Ovary (tissue), 9 donors: ENCODE measurements around the gene KNDC1. TPM values are rescaled to one million over a fixed set of nuclear protein-coding genes. Genes with fewer than 3 reads are reported as not detected.

Experiments used
- DNase-seq, 5 donors: peaks; one replicate each; pipeline ENCODE4 v3.0.0-alpha.2; 2019 to 2020
- H3K27ac ChIP-seq, 2 donors: fragments of 200-600 bp; one replicate each; pipeline versions ENCODE4 v1.5.1 to v1.8.0; 2019 to 2022
- H3K27me3 ChIP-seq: fragments of 200-600 bp; one replicate; pipeline ENCODE4 v1.8.0; 2022
- H3K36me3 ChIP-seq: fragments of 200-600 bp; sonication (generic); one replicate; pipeline ENCODE4 v1.5.1; 2019
- H3K4me1 ChIP-seq: one replicate; pipeline ENCODE4 v1.8.1; 2013; ENCODE audit warnings: mild to moderate bottlenecking, moderate library complexity; ENCODE audit not compliant: insufficient read depth
- H3K4me3 ChIP-seq: fragments of 200-600 bp; sonication (generic); one replicate; pipeline ENCODE4 v1.5.1; 2017
- H3K9me3 ChIP-seq, 2 donors: fragments of 200-600 bp in 1 of 2; sonication (generic) in 1 of 2; one replicate each; pipeline versions ENCODE4 v1.5.1 to v1.8.1; 2013 to 2019; ENCODE audit warnings: mild to moderate bottlenecking in 1 of 2, moderate library complexity in 1 of 2
- CTCF ChIP-seq, 3 donors: fragments of 450-650 bp in 2 of 3; fragments of 200-600 bp in 1 of 3; IDR thresholded peaks; one replicate each; pipeline versions ENCODE4 v1.5.1 to v1.8.0; 2016 to 2022; ENCODE audit warnings: antibody characterized with exemption in 3 of 3, mild to moderate bottlenecking in 1 of 3
- EP300 ChIP-seq: sonication (generic); formaldehyde crosslinking; IDR thresholded peaks from one replicate; pipeline ENCODE4 v1.6.1; 2017; ENCODE audit warnings: antibody characterized with exemption
- POLR2A ChIP-seq: fragments of 450-650 bp; IDR thresholded peaks from one replicate; pipeline ENCODE4 v1.6.1; 2017; ENCODE audit warnings: antibody characterized with exemption, mild to moderate bottlenecking, moderate library complexity
- WGBS, 3 donors: extraction: QIAGEN DNeasy Blood & Tissue Kit in 1 of 3; methylation state at CpG; one replicate each; pipeline versions ENCODE4 v1.1.5 to v1.1.7; 2013 to 2017; 5-methylcytosine and 5-hydroxymethylcytosine counted together
- intact Hi-C, 4 donors: fragments of 100-400 bp; cut with DNase I; formaldehyde crosslinking; loops; one replicate each; pipeline versions ENCODE4 v1.11.0 to v1.15.1; 2022 to 2023
- polyA plus RNA-seq, 2 donors: library from polyadenylated mRNA; stranded (reverse); fragments of 200-250 nt in 1 of 2; fragments of 350-450 nt in 1 of 2; fragmentation: Illumina TruSeq in 1 of 2; extraction: RNeasy Lipid Tissue Mini Kit (QIAGEN cat#74804) in 1 of 2; gene quantifications; one replicate each; pipeline ENCODE4 v1.2.3, GENCODE V29; 2013 to 2014
- total RNA-seq, 7 donors: library from RNA; depleted of rRNA in 2 of 7; stranded (reverse); fragments of >200 nt in 2 of 7; fragmentation: NEBNext Ultra II Directional in 3 of 7; extraction: Animal tissue kit (Norgen Biotek cat#: 25700) in 3 of 7; gene quantifications; one replicate each; pipeline versions ENCODE4 v1.1.0 to v1.2.4, GENCODE V29; 2016 to 2023
- donor health status: DM: no; HTN: no; CAD: no; lungs with moderate emphysema.
- donor health status: DM: no; HTN: no; CAD: no.
- donor health status: Bipolar disorder and iron deficiency.
- donor health status: DM: yes; HTN: yes; CAD: no.
- donor health status: DM: no; HTN: no; CAD: no.
- donor health status: DM: yes; HTN: yes; CAD: no.

Gene KNDC1
- total and polyA plus RNA-seq, 9 donors = 0.67 to 34.9 (median 16.6) TPM

DNA sequence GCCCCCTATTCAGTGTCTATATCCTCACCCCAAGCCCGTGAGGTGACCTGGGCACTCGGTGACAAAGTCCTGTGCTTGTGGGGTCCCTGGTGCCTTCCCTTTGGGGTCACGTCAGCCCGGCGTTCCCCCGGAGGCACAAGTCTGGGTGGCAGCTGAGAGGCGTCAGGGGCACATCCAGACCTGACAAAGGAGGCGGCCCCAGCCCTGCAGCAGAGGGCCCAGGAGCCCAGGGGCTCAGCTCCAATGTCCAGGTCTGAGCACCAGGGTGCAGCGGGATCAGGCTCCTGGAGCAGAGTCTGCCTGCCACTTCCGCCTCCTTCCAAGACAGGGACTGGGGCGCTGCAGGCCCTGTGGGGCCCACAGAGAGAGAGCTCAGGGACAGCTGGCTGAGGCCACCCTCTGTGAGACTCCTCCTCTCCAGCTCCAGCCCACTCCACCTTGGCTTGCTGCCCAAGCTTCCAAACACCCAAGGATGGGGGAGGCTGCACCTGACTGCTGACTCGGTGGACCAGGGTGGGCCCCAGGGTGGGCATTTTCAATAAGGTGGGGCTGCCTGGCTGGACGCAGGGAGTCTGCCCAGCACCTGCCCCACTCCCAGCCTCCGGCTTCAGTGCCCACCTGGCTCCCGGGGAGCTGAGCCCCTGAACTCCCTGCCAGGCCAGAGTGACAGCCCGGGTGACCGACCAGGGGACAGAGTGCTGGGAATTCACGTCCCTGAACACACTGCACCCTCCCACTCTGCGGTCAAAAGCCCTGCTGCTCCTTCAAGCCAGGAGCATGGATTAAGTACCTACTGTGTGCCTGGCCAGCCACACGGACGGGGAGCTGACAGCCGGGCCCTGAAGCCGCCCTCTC is 1.0 kb upstream of the KNDC1 start:
- H3K36me3 ChIP-seq = no peaks in the 10 kb centered on the region
- intact Hi-C loops = no loop called here
- peak; percentile 67 to 80 (median 70) for DNase-seq
- no peak for TF ChIP-seq CTCF (IDR thresholded peaks at IDR 0.05)
- TF ChIP-seq POLR2A = no peak
- H3K9me3 ChIP-seq = no peaks in the 10 kb centered on the region
- peaks cover 9% of the 10 kb centered on the region for H3K4me1 ChIP-seq
- WGBS, 3 donors = 54 to 63% (median 54%) methylated on average over 21 to 23 of the region's 23 CpGs
- H3K4me3 ChIP-seq = no peak overlapping the region
- no peaks in the 10 kb centered on the region for H3K27me3 ChIP-seq
- peak overlapping the region; percentile 62 to 82 for H3K27ac ChIP-seq

DNA sequence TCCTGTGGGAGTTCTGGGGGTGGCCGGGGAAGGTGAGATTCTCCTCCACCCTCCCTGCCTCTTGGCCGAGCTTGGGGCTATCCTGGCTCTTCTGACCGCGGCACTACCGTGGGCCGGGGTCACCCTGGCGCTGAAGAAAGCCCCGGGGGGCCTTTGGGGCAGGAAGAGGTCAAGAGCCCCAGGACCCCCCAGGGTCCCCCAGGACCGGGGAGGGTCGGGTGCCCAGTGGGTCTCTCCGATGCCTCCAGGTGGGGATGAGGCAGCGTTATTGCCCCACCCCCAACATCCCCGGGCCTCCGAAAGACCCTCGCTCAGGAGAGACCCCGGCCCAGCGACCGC is 439 bp upstream of the KNDC1 start:
- intact Hi-C loops = no loop called here
- Histone ChIP-seq H3K27me3 (no peaks in the 10 kb centered on the region), H3K9me3 (no peaks in the 10 kb centered on the region), H3K36me3 (no peaks in the 10 kb centered on the region), H3K4me3 (peak overlapping the region; percentile 52), H3K4me1 (peaks cover 9% of the 10 kb centered on the region), H3K27ac (peak overlapping the region; percentile 62 to 82)
- peak in 2 of 5 donors; percentile 26 to 57 for DNase-seq
- WGBS, 3 donors = 5 to 9% (median 8%) methylated on average over 8 to 18 of the region's 18 CpGs
- no peak for TF ChIP-seq EP300
- TF ChIP-seq CTCF (IDR thresholded peaks at IDR 0.05) = no peak
- TF ChIP-seq POLR2A = no peak

DNA sequence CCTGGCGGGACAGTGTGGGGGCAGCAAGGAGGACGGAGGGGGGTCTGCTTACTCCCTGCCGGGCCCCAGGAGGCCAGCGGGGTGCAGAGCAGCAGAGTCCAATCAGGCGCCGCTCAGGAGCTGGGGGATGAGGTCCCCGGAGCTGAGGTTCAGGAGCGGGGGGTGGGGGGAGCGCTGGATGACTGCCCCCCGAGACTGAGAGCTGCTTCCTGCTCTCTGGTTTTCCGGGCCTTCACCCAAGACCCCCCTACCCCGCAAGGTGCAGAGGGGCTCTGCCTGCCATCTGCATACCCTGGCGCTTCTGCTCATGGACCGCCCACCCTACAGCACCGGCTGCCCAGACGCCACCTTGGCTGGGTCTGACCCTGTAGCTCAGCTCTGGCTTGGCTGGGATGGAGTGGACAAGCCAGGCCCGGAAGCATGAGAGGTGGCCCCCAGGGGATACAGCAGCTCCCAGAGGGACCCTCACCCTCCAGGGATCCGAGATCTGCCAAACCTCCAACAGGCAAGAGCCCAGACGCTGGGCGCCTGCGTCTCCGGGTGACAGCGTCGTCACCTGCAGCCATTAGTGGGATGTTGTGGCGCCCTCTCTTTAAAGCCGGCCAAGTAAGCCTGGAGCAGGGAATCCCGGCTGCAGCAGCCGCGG is 930 bp downstream of the KNDC1 start:
- peak overlapping the region; percentile 52 for H3K4me3 ChIP-seq
- no peak for TF ChIP-seq CTCF (IDR thresholded peaks at IDR 0.05)
- no peak for TF ChIP-seq POLR2A
- TF ChIP-seq EP300 = no peak
- no peaks in the 10 kb centered on the region for H3K27me3 ChIP-seq
- WGBS, 3 donors = 2 to 5% (median 2%) methylated on average over 25 to 29 of the region's 29 CpGs
- intact Hi-C loops = no loop called here
- H3K4me1 ChIP-seq = peaks cover 9% of the 10 kb centered on the region
- H3K36me3 ChIP-seq = no peaks in the 10 kb centered on the region
- peak overlapping the region in 1 of 2 donors; percentile 82 for H3K27ac ChIP-seq
- DNase-seq = no peak
- H3K9me3 ChIP-seq = no peaks in the 10 kb centered on the region

DNA sequence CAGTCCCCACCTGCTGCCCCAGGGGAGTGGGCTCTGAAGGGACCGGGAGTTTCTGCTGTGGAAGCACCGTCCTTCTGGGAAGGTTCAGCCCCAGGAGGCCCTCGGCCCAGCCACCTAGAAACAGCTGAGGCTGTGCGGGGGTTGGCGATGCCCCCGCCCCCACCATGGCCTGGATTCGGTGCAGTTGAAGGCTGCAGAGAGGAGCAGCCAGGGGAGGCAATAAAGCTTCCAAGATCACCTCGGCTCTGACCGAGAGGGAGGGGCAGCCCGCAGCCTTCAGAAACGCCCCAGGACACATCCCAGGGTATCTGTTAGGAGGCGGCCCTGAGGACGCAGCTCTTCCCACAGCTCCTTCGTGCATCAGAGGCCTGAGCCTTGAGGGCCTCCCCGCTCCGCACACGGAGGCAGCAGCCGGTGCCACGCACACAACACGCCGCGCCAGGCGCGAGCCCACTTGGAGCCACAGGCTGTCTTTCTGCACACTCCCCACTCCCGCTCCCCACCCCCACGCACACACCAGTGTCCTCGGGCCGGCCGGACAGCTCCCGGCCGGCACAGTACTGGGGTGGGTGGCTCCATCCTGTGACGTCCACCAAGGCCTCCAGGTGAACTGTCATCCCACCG is 1.6 kb downstream of the KNDC1 start:
- H3K9me3 ChIP-seq = no peaks in the 10 kb centered on the region
- H3K27ac ChIP-seq = no peak overlapping the region

More for the DNA sequence above, 1.6 kb downstream of the KNDC1 start:
- TF ChIP-seq CTCF (IDR thresholded peaks at IDR 0.05) (no peak), POLR2A (no peak), EP300 (no peak)
- H3K27me3 ChIP-seq = no peaks in the 10 kb centered on the region
- no peaks in the 10 kb centered on the region for H3K36me3 ChIP-seq
- peak in 1 of 5 donors; percentile 29 for DNase-seq
- intact Hi-C loops = no loop called here
- 20 to 35% (median 35%) methylated on average over 28 to 33 of the region's 33 CpGs for WGBS, 3 donors
- H3K4me3 ChIP-seq = peak overlapping the region; percentile 52
- H3K4me1 ChIP-seq = peaks cover 9% of the 10 kb centered on the region
